ENCODE measurements around the gene C1QTNF9.
"Not testable (repeated sequence)": the region's sequence is repeated elsewhere in the genome, so short reads cannot be mapped to it uniquely, and the experiment has no call there.

The C1QTNF9 gene

GRCh38 chr13:24365191-24365590 lies 55.8 kb downstream of the C1QTNF9 start:
- DNase-seq = no peak

DNA sequence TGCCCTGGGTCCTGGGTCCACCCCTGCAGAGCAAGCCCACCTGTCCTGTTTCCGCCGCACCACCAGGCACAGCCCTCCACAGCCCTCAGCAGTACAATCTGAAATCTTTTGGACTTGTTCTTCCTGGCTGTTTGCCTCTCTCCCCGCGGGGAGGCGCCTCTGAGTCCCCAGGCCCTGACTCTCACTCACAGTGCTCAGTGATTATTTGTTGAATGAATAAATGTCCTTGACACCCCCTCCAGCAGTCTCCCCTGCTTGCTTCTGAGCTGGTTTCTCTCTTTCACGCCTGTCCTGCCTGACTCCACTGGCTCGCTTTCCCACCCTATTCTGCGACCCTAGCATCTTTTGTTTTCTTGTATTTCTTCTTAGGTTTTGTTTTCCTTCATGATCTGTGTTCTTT lies 56.9 kb downstream of the C1QTNF9 start:
- DNase-seq = not testable (repeated sequence)

DNA sequence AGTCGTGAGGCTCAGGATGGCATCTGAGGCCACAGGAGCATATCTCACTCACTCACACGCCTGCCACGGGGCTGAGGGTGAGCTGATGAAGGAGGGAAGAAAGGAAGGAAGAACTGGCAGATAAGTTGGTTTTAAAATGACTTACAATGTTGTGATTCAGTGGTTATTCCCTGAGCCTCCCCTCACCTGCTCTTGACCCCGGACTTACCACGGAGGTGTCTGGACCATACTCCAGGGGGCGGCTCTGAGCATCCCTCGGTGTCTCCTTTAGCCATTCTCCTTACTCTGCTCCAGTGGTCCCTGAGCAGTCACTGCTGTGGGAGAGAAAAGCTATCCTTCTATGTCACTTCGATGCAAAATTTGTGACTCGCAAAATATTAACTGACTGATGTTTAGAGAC lies 61.9 kb downstream of the C1QTNF9 start:
- not testable (repeated sequence) for DNase-seq
